Urothelium cell line (cell line): ENCODE results near the gene DCTD.
"Not testable (repeated sequence)": the region's sequence is repeated elsewhere in the genome, so short reads cannot be mapped to it uniquely, and the experiment has no call there.

Source experiments
- DNase-seq: peaks from one replicate; pipeline ENCODE4 v3.0.0; 2011; ENCODE audit warnings: low spot score, mixed read lengths
- FAIRE-seq: peaks from 2 replicates; lab custom pipeline; 2011; peaks lifted over from hg19 to GRCh38; lab: Jason Lieb, UNC

The DCTD gene

DNA sequence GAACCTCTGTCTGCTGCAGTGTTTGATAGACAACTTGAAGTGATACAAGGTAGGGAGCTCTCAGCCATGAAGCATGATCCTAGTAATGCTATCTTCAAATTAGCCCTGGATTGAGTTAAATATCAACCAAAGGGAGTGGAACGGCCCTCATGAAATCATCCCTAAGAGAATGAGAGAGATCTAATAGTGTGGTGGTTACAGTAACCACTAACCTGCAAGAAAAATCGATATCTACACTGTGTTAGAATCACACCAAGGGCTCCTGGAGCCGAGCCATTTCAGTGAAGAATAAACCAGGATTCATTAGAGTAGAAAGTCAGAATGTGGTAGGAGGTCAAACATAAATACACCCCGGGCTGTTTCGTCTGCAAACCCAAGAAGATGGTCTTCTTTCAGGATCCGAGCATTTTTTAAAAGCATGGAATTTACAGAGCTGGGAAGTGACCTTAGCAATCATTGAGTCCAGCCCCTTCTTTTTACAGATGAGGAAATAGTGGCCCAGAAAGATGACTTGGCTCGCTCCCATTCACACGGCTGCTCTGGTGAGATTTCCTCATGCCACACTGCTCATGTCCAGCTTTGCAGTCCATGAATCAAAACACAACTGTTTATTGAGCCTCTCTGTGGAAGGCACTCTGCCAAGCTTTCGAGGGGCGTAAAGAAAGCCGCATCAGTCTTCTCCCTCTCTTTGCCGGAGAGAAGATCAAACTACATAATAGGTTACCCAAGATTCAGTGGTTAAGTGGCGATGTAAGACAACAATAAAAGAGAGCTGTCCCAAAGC is 5.5 kb upstream of the DCTD start:
- DNase-seq: no peak
- FAIRE-seq: no peak

DNA sequence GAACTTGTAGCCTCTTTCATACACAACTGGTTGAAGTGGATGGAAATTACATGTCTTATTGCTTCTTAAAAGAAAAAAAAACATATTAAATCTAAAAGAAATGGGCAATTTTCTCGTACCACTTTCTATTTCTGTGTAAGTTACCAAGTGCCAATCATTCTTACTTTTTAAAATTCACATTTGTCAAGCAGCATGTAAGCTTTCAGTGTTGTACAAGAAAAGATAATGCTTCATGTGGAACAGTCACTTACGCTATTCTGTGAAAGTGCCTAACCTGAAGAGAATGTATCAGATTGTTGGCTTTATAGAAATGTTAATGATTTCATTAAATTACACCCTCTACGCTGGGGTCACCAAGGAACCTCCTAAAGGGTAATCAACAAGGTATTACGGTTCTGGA is 4.4 kb upstream of the DCTD start:
- DNase-seq (no peak), FAIRE-seq (no peak)

DNA sequence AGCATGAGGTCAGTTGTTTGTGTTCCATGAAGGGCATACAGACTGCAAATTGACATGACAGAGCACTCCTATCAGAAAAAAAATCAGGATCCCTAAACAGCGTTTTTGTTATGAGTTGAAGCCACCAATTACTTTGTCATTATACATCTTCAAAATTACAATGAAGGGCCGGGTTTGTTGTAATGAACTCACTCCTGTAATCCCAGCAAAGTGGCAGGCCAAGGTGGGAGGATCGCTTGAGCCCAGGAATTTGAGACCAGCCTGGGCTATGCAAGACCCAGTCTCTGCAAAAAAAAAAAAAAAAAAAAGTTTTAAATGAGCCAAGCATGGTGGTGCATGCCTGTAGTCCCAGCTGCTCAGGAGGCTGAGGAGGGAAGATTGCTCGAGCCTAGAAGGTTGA is 3.5 kb upstream of the DCTD start:
- DNase-seq (no peak), FAIRE-seq (no peak)

DNA sequence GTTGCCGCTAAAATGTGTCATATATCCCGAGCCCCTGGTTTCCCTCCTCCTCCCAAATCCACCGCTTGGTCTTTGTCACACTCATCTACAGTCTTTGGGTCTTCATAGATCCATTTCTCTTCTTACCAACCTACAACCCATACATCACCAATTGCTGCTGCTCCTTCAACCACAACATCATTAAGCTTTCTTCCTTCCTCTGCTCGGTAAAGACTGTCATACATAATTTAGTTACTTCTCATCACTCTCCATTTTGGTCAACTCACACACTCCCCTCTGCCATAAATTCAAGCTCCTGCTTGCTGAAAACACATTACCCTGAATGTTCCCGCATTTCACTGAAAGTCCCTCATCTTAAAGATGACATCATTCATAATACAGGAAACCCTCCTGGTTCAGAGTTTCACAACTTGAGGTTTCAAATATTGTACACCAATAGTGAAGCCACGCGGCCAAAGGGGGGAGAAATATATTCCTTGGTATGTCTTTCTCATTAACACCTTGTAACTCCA is 1.7 kb upstream of the DCTD start:
- FAIRE-seq (no peak), DNase-seq (no peak)

DNA sequence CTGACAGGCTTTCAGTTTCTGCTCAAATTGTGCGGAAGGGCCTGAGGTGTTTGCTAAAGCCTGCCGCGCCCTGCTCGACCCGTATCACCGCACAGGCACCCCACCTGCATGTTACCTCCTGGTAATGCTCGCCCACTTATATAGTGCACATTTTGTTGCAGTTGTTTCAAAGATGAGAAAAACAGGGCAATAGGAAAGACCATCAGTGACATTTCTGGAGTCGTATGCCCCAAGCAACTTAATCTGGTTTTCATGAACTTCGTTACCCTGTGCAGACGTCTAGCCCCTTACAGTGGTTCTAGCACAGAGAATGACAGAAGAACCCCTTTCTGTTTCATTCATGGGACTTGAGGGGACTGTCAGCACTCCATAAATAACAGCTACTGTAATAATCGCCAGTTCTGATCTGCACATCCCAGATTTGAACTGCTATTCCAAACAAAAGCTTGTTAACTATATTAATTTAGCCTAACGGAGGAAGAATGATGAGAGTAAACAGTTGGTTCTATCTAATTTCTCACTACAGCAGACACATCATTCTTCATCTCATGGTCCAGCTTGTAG is 940 bp upstream of the DCTD start:
- no peak for FAIRE-seq

DNA sequence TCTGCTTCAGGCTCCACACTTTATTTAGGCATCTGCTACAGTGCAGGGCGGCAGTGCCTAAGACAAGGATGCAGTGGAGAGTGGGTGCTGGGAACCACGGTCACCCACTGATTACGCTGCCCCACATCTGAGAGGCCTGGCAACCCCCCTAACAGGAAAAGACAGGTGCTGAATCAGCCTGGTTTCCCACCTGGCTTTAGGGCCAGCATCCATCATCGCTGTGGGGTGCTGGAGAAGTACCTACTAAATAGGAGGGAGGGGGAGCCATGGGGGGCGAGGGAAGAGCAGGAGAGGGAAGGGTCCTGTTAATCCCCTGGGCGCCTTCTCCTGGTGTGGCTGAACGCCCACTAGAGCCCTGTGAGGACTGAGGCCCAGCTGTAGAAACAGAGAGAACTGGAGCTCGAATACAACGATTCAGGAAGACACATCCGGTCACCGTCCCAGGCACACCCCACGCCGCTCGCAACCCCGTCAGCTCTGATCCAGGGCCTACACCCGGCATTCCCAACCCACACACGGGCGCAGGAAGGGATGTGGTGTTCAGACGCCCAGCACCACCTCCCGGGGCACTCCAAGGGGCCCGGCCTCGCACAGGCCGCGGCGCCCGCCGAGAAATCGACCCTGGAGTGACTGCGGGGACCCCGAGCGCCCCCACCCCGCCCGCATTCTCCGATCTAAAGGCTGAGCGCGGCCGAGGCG is 554 bp downstream of the DCTD start:
- no peak for FAIRE-seq
- DNase-seq: peak; percentile 62

More for the DNA sequence above, 940 bp upstream of the DCTD start:
- DNase-seq: no peak

DNA sequence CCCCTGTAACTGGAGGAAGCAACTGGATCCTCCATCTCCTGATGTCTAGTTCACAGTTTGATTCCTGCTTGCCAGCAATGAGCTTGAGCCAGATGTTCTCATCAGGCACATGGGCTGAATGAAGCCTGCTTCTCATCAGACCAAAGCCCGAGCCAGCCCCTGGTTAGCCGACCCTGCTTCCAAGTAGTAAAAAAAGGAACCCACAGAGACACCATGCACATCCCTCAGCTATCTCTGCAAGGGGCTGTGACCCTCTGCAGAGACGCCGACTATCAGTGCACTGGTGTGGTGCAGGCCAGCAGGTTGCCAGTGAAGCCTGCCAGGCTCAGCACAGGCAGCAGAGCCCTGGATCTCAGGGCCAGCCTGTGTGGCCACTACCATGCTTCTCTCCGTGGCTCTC is 2.8 kb downstream of the DCTD start:
- FAIRE-seq (no peak), DNase-seq (no peak)

DNA sequence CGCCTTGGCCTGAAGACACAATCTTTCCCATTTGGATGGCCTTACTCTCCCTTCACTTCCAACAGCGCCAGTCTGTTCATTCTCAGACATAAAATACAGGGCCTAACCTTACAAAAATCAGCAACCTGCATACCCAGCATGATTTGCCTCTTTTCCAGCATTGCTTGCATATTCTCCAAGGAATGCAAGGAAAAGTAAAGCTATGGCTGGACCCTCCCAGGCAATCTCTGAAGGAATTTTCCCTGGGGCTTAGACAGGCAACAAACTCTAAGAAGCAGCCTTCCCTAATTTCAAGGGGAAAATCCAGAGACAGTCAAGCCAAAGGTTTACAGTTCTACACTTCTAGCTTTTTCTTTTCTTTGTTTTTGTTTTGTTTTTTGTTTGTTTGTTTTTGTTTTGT is 3.6 kb downstream of the DCTD start:
- no peak for DNase-seq
- FAIRE-seq: no peak

DNA sequence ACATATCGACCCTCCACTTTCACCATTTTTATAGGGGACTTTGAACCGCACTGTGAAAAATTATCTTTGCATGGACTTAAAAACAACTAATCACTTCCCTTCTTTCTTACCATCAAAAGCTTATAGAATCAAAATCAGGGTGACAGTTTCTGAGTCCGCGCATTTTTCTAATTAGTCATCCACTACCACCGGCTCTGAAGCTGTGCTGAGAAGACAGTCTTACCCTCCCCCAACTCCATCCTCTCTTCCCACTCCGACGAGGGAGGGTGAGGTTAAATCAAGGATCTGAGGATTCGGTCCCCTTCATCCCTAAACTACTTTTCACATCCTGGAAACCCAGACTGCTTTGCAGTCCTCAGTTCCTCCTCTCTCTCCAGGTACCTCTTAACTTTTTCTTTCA is 4.2 kb downstream of the DCTD start:
- peak; percentile 34 for DNase-seq
- no peak for FAIRE-seq

DNA sequence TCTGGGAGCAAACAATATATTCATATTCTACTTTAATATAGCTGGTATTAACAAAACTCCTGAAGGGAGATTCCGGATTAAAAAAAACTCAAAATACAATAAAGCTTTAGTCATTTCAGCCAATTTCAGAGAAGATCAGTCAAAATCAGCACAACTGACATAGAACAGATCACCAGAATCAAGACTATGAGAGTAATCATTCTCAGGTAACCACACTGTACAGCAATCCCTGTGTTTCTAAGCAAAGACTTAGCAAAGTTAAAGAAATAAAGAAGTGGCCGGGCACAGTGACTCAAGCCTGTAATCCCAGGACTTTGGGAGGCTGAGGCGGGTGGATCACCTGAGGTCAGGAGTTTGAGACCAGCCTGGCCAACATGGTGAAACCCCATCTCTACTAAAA is 9.1 kb downstream of the DCTD start:
- DNase-seq: no peak
- no peak for FAIRE-seq

DNA sequence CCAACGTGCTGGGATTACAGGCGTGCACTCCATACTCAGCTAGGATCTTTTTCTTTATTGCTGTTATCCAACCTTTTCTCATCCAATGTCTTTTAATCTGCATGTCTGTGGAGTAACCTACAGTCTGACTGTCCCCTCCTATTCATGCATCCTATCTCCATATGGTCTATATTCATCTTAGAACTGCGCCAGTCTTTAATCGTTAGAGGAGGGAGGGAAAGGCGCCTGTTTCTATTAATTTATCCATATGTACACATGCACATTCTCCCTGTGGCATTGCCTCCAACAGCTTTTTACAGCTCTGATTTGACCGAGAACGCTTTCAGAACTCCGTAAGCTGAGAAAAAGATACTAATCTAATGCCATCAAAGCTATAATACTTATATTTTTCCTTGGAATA is 9.8 kb downstream of the DCTD start:
- DNase-seq (no peak), FAIRE-seq (no peak)

DNA sequence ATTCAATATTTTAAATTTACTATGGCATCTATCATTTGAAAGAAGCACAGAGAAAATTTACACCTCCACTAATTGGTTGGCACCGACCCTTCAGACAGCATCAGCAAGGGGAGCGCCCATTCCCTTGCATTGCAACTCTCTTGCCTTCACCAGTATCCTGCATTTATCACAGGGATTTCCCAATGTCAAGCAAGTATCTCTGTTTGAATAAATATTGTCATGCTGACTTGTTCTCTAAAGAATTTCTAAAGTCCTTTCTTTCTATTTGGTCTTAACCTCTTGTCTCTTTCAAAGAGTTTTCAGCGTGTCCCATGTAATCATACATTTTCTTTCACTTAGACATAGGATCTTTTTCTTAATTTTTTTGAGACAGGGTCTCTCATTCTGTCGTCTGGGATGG is 10.4 kb downstream of the DCTD start:
- no peak for FAIRE-seq
- no peak for DNase-seq

DNA sequence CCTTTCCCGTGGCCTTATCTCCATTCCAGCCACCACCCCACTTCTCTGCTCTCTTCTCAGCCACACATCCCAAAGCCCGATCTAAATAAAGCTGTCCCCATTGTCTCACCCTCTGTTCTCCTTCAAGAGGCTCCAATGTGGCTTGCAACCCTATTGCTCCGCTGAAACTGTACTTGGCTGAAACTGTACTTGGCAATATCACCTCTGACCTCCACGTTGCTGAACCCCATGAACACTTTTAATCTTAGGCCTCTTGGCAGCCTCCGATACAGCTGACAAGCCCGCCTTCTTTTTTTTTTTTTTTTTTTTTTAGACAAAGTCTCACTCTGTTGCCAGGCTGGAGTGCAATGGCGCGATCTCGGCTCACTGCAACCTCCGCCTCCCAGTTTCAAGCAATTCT is 12.1 kb downstream of the DCTD start:
- DNase-seq (no peak), FAIRE-seq (no peak)

DNA sequence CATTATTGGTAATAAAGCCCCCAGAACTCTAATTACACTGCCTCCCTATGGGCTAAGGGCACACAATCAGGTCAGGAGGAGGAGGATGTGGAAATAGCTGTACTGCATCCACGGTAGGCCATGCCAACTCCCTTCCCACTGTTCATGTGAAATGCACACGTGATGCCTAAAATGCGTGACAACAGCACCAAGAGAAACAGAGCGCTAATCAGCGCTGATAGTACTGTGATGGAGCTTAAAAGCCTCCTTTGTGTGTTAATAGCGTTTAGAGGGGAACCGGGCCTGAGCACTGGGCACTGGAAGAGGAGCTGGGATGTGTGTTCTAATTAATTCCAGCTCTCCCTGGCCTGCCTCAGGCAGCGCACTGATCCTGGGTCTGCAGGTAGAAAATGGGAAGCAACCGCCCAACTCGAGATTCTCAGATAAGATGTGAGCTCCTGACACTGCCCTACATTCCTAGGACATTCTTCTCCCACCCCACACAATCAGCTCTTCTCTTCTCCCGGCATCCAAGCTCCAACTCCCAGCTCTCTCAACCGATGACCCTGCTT is 12.9 kb downstream of the DCTD start:
- FAIRE-seq (no peak), DNase-seq (no peak)

DNA sequence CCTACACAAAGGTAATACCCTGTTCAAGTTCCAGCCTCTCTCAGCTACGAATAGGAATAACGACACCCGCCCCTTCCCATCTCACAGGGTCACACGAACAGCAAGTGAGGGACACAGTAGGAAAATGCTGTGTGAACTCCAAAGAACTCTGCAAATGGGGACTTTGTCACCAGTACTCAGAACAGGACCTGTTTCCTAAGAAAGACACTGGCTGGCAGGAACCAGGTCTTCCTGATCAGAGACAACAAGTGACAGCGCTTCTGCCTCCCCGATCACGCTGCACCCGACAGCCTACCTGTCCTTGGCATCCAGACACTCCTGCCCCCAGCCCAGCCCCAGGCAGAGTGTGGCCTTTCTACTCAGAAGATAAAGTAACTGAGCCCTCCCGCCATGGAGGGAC is 14.2 kb downstream of the DCTD start:
- no peak for FAIRE-seq
- DNase-seq: no peak

DNA sequence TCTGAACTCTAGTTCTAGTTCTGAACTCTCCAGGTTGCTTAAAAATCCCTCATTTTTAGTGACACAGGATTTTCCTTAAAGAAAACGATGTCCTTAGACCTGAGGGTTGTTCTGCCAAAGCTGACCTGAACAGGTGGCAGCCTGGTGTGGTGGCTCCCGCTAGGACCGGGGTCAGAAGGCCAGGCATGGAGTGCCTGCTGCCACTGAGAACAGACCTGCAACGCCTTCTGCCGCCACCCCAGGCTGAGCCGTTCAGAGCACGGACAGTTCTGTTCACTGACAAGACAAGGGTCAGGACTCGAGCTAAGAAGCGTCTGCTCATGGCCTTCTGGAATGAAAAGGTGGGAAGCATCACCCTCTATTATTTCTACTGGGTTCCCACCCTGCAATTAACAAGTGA is 15.8 kb downstream of the DCTD start:
- DNase-seq (no peak), FAIRE-seq (no peak)

DNA sequence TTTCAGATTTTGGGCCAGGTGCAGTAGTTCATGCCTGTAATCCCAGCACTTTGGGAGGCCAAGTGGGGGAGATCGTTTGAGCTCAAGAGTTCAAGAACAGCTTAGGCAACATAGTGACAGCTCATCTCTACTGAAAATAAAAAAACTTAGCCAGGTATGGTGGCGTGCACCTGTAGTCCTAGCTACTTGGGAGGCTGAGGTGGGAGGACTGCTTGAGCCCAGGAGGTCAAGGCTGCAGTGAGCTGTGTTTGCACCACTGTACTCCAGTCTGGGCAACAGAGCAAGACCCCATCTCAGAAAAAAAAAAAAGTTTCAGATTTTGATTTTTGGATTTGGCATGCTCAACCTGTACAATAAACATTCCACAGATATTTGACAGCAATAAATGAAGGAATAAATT is 17.2 kb downstream of the DCTD start:
- not testable (repeated sequence) for FAIRE-seq, DNase-seq

DNA sequence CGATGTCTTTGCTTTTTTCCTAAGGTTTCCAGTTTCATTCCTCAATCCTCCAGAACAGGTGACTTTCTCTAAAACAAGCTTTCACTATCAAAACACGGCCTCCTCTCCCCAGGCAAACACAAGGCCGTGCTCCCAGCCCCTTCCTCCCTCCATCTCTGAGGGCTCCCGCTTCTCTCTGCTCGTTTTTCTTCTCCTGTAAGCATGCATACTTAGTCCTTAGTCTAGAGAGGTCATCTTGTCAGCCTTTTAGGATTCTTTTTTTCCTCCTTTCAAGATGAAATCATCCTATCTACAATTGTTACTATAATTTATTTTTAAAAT is 18.7 kb downstream of the DCTD start:
- FAIRE-seq: no peak
- DNase-seq: no peak

DNA sequence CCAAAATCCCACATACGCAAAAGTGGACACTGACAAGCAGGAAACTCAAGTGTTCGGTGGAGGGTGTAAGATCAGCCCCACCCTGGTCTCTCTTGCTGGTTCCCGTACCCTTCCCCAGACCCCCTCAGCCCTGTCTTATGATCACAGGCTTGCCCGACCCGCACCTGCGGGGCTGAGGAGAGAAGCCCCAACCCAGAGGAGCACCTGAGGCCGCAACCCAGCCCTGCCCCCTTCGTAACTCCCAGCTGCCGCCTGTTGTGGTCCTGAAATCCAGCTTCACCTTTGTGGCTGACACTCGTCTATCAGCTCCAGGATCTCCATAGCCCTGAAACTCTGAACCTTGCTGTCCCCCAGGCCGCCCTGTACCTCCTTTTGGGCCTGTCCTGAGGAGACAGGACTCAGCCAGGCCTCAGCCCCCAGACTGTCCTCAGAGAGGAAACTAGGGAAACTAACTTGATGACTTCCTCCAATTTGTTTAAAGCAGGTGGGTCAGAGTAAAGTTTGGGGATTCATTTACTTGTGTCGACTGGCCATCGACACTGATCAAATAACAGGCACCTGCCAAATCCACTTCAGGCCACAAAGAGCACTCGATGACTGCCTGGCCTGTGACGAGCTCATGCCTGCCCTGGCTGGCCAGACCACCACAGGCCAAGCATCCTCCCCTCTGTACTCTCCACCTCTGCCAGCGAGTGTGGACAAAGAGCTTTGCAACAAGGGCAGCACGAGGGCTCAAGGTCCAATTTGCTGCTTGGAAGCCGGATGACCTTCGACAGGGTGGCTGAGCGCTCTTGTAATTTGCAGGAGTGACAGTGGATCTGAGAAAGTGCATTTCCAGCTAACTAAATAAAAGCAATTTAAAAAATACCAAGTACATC is 19.3 kb downstream of the DCTD start:
- no peak for FAIRE-seq
- DNase-seq: no peak

DNA sequence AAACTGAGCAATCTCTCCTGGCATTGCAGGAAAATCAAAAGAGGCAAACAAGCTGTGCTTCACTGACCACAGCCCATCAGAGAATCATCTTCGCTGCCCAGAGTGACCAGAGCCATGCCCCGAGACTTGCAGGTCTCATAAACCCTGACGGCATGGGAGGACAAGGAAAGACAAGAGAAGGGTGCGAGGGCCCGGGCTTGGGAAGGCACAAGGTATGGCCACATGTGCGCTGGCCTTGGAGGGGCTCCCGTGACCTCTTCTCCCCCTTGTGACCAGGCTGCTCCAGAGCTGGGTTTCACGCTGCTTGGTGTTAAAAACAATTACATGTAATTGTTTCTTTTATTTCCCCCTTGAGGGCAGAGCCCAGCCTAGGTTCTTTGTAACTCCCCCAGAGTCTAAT is 20.8 kb downstream of the DCTD start:
- FAIRE-seq: no peak
- DNase-seq: no peak

DNA sequence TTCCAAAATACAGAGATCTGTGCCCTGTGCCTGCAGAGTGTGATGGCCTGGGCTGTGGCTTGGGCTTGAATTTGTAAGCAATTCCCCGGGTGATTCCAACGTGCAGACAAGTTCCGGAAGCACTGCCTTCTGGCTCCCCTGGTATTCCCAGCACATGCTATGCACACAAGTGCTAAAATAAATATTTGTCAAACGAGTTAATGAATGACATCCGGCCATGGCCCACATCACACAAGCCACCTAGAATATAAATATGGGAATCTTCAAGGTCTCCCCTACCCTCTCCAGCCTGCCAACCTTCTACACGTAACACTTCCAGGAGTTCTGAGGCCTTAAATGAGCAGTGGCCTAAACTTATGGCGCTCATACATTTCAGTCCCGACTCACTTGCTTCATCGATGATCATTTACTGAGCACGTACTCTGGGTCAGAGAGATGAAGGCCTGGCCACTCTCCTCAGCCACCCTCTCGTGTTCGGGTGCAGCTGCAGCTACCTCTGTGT is 21.3 kb downstream of the DCTD start:
- FAIRE-seq: no peak

More for the DNA sequence above, 21.3 kb downstream of the DCTD start:
- DNase-seq: no peak
